ENCODE data around the gene FAM78B. TPM values are rescaled to one million over a fixed set of nuclear protein-coding genes. Genes with fewer than 3 reads are reported as not detected.

Gene FAM78B
- total and polyA plus RNA-seq, 2 donors (not counting 3 experiments of a cell fraction or from before 2014, with no cell fraction given), result 0.10 TPM; not detected in 1

GRCh38 chr1:166119471-166119965 lies 47.3 kb downstream of the FAM78B start:
- Histone ChIP-seq H3K9me1 (replicated peaks; ENCODE audit: control insufficient read depth, extremely low read depth, insufficient read depth, low read length) (no peaks in the 10 kb centered on the region), H3K4me1 (ENCODE audit: control insufficient read depth, extremely low read depth, insufficient read depth, low read length) (no peaks in the 10 kb centered on the region), H2AFZ (ENCODE audit: low read depth, low read length) (no peak overlapping the region), H4K20me1 (replicated peaks; ENCODE audit: control insufficient read depth, extremely low read depth, insufficient read depth, low read length) (no peaks in the 10 kb centered on the region), H3K36me3 (ENCODE audit: control insufficient read depth in 2 of 2, extremely low read depth in 1 of 2, insufficient read depth in 2 of 2, low read length in 2 of 2) (no peaks in the 10 kb centered on the region), H3K79me2 (ENCODE audit: control insufficient read depth, insufficient read depth, low read length) (no peaks in the 10 kb centered on the region), H3K27ac (ENCODE audit: insufficient read depth, low read depth, low read length) (no peak overlapping the region), H3K9me3 (replicated peaks; ENCODE audit: control insufficient read depth, insufficient read depth, low read length) (no peaks in the 10 kb centered on the region), H3K27me3 (ENCODE audit: control insufficient read depth in 2 of 2, insufficient read depth in 2 of 2, low read length in 2 of 2) (no peaks in the 10 kb centered on the region), H3K4me3 (replicated peaks in 1 of 3; ENCODE audit: insufficient read depth in 1 of 3, low read depth in 1 of 3, low read length in 3 of 3) (no peak overlapping the region), H3K9ac (replicated peaks; ENCODE audit: extremely low read depth, insufficient read depth, low read length) (no peak overlapping the region), H3K4me2 (ENCODE audit: insufficient read depth, low read length) (no peak overlapping the region)
- BruUV-seq (replicated peaks), result no TSS peak
- ChIA-PET CTCF (no interaction called here), POLR2A (no interaction called here)
- DNase-seq (ENCODE audit: low read depth, low spot score) (no peak), FAIRE-seq (no peak)
- no peak for TF ChIP-seq CTCF (IDR thresholded peaks at IDR 0.05; ENCODE audit: extremely low read depth in 1 of 2, insufficient read depth in 1 of 2, low read depth in 1 of 2, low read length in 2 of 2)
- intact Hi-C loops (cut with micrococcal nuclease) (no loop called here), dilution Hi-C loops (cut with MboI; ENCODE audit: extremely low pct_ligation_motif_present, low sequenced_read_pairs) (no loop called here)

GRCh38 chr1:166117776-166118175 lies 49.0 kb downstream of the FAM78B start:
- Histone ChIP-seq H2AFZ (ENCODE audit: low read depth, low read length) (no peak overlapping the region), H3K4me2 (ENCODE audit: insufficient read depth, low read length) (no peak overlapping the region), H3K79me2 (ENCODE audit: control insufficient read depth, insufficient read depth, low read length) (no peaks in the 10 kb centered on the region), H3K27ac (ENCODE audit: insufficient read depth, low read depth, low read length) (no peak overlapping the region), H3K27me3 (ENCODE audit: control insufficient read depth in 2 of 2, insufficient read depth in 2 of 2, low read length in 2 of 2) (no peaks in the 10 kb centered on the region), H4K20me1 (replicated peaks; ENCODE audit: control insufficient read depth, extremely low read depth, insufficient read depth, low read length) (no peaks in the 10 kb centered on the region), H3K9me1 (replicated peaks; ENCODE audit: control insufficient read depth, extremely low read depth, insufficient read depth, low read length) (no peaks in the 10 kb centered on the region), H3K36me3 (ENCODE audit: control insufficient read depth in 2 of 2, extremely low read depth in 1 of 2, insufficient read depth in 2 of 2, low read length in 2 of 2) (no peaks in the 10 kb centered on the region), H3K4me3 (replicated peaks in 1 of 3; ENCODE audit: insufficient read depth in 1 of 3, low read depth in 1 of 3, low read length in 3 of 3) (no peak overlapping the region), H3K9me3 (replicated peaks; ENCODE audit: control insufficient read depth, insufficient read depth, low read length) (no peaks in the 10 kb centered on the region), H3K4me1 (ENCODE audit: control insufficient read depth, extremely low read depth, insufficient read depth, low read length) (no peaks in the 10 kb centered on the region), H3K9ac (replicated peaks; ENCODE audit: extremely low read depth, insufficient read depth, low read length) (no peak overlapping the region)
- ChIA-PET CTCF (no interaction called here), POLR2A (no interaction called here)
- TF ChIP-seq MYC (IDR thresholded peaks at IDR 0.05; ENCODE audit: low read depth, low read length) (no peak), JUN (IDR thresholded peaks at IDR 0.05; ENCODE audit: borderline replicate concordance, insufficient read depth, insufficient read length, low read depth) (no peak), POLR2AphosphoS5 (IDR thresholded peaks at IDR 0.05; ENCODE audit: insufficient read depth, low read depth, low read length) (no peak), GATA2 (IDR thresholded peaks at IDR 0.05; ENCODE audit: insufficient read depth, insufficient read length, low read depth, low read length) (no peak), POLR2A (IDR thresholded peaks at IDR 0.05; ENCODE audit: low read depth, low read length) (no peak), FOS (IDR thresholded peaks at IDR 0.05; ENCODE audit: borderline replicate concordance, insufficient read depth, low read length) (no peak), MAX (IDR thresholded peaks at IDR 0.05; ENCODE audit: insufficient read depth, insufficient read length) (no peak), EZH2 (IDR thresholded peaks at IDR 0.05; ENCODE audit: borderline replicate concordance, low read depth, low read length, severe bottlenecking) (no peak), CTCF (IDR thresholded peaks at IDR 0.05; ENCODE audit: extremely low read depth in 1 of 2, insufficient read depth in 1 of 2, low read depth in 1 of 2, low read length in 2 of 2) (no peak)
- FAIRE-seq, result no peak
- BruUV-seq (replicated peaks), result no TSS peak
- intact Hi-C loops (cut with micrococcal nuclease) (no loop called here), dilution Hi-C loops (cut with MboI; ENCODE audit: extremely low pct_ligation_motif_present, low sequenced_read_pairs) (no loop called here)
- no peak for DNase-seq (ENCODE audit: low read depth, low spot score)
